ENCODE results near the gene RDX. TPM values are rescaled to one million over a fixed set of nuclear protein-coding genes. Genes with fewer than 3 reads are reported as not detected.

Gene RDX
- total and polyA plus RNA-seq, 2 of the 8 experiments (the other 6 are each of a cell fraction or from before 2014, with no cell fraction given) = 27.4 to 100 TPM

DNA sequence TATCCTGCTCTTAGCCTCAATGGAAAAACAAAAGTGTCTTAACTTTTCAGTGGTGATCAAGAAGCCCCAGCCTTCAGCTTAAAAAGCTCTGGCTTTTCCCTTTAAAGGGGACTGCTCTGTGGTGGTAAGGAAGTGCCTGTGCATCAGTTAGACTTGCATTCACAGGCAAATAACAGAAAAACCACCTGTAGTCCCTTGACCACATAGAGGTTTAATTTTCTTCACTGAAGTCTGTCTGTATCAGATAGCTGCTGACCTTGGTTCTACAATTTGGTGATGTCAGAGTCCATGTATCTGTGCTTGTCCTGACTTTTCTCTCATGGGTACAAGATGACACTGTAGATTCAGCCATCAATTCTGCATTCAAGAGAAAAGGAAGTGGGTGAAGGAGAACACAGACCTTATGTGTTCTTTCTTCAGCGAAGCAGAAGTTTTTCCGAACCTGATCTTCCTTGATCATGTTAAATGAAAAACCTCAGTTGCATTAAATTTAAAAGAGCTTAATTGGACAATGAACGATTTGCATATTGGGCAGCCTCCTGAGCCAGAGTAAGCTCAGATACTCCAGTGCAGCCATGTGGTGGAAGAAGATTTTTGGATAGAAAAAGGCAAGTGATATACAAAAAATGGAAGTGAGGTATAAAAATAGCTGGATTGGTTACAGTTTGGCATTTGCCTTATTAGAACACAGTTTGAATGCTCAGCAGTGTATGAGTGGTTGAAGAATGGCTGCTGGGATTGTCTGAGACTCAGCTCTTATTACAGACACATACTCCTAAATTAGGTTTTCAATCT is 43.2 kb upstream of the RDX start:
- no peaks in the 10 kb centered on the region for H3K36me3 ChIP-seq (ENCODE audit: control insufficient read depth in 2 of 4, insufficient read depth in 4 of 4, low read length in 3 of 4)
- CTCF ChIA-PET (ENCODE audit: partially characterized antibody) = interaction anchor here (0.9 to 1.8 kb wide), 5 partner anchors 10 to 67 kb away, joined by 3 to 5 read pairs (median 4); no protein-coding TSS in a partner anchor
- H4K5ac ChIP-seq (ENCODE audit: insufficient read length, low read depth, low read length) = no peak overlapping the region
- DNase-seq (ENCODE audit: low read depth in 1 of 2, low spot score in 2 of 2) (no peak), FAIRE-seq (no peak)
- no peaks in the 10 kb centered on the region for H3K23me2 ChIP-seq (ENCODE audit: low read depth, low read length)
- no peak overlapping the region for H3K4me2 ChIP-seq (ENCODE audit: insufficient read depth in 1 of 2, low read depth in 2 of 2, low read length in 2 of 2)
- H3K79me2 ChIP-seq (ENCODE audit: control insufficient read depth in 1 of 2, insufficient read depth in 2 of 2, low read length in 2 of 2) = no peaks in the 10 kb centered on the region
- no peak overlapping the region for H2BK5ac ChIP-seq (ENCODE audit: low read depth, low read length)
- no peak overlapping the region for H4K8ac ChIP-seq (ENCODE audit: extremely low read depth, insufficient read depth, low read length)
- H3K4me3 ChIP-seq (ENCODE audit: extremely low read depth in 1 of 4, insufficient read depth in 2 of 4, low read depth in 3 of 4, low read length in 4 of 4) = no peak overlapping the region
- H3K9me3 ChIP-seq (ENCODE audit: insufficient read depth in 2 of 2, low read depth in 1 of 2, low read length in 1 of 2) = no peaks in the 10 kb centered on the region
- no peak overlapping the region for H3K14ac ChIP-seq (ENCODE audit: insufficient read length)
- H3K27ac ChIP-seq (ENCODE audit: low read depth, low read length) = no peak overlapping the region
- H4K20me1 ChIP-seq (replicated peaks in 1 of 2; ENCODE audit: control insufficient read depth in 1 of 2, insufficient read depth in 2 of 2, low read length in 2 of 2) = no peaks in the 10 kb centered on the region
- H3K56ac ChIP-seq (replicated peaks; ENCODE audit: insufficient read length, low read depth, low read length) = no peak overlapping the region
- H2BK120ac ChIP-seq (replicated peaks; ENCODE audit: low read depth, low read length) = no peak overlapping the region
- H3K27me3 ChIP-seq (replicated peaks in 1 of 4; ENCODE audit: control insufficient read depth in 3 of 4, extremely low read depth in 1 of 4, insufficient read depth in 3 of 4, low read length in 3 of 4) = no peaks in the 10 kb centered on the region
- no peak overlapping the region for H3K23ac ChIP-seq (ENCODE audit: insufficient read length)
- H2AK5ac ChIP-seq (ENCODE audit: low read depth, low read length) = no peak overlapping the region
- H2BK20ac ChIP-seq (ENCODE audit: low read length) = no peak overlapping the region
- no peaks in the 10 kb centered on the region for H3K79me1 ChIP-seq (ENCODE audit: low read depth, low read length)
- H2BK12ac ChIP-seq (ENCODE audit: low read depth, low read length) = no peak overlapping the region
- WGBS, 2 experiments (ENCODE audit: extremely low coverage in 1 of 2, insufficient coverage in 1 of 2, insufficient read length in 1 of 2, insufficient replicate concordance in 2 of 2, low coverage in 1 of 2, low lambda C conversion rate in 2 of 2, missing lambda C conversion rate in 1 of 2) = 79% methylated on average over 3 of the region's 3 CpGs; no CpG with 5 or more reads in 1 of the 2 experiments
- H2AFZ ChIP-seq (ENCODE audit: low read length) = peak overlapping the region; percentile 39; the same call in 1 of the 2 replicates
- no peak overlapping the region for H2BK15ac ChIP-seq (ENCODE audit: low read length)
- no peak overlapping the region for H4K91ac ChIP-seq (replicated peaks; ENCODE audit: insufficient read length, low read length)
- H3K9ac ChIP-seq (replicated peaks in 1 of 4; ENCODE audit: extremely low read depth in 1 of 4, low read depth in 3 of 4, low read length in 3 of 4) = no peak overlapping the region
- peaks cover 0 to 4% (median under 1%) of the 10 kb centered on the region in 4 experiments; a peak in 3 of 7 replicates for H3K4me1 ChIP-seq (replicated peaks in 1 of 4; ENCODE audit: control insufficient read depth in 3 of 4, insufficient read depth in 4 of 4, low read length in 3 of 4)
- H3K18ac ChIP-seq (ENCODE audit: extremely low read depth, low read length) = no peak overlapping the region
- no peak overlapping the region for H3K4ac ChIP-seq (replicated peaks; ENCODE audit: insufficient read length, low read depth, low read length)
- POLR2A ChIA-PET (ENCODE audit: partially characterized antibody) = no interaction called here
- no peak for TF ChIP-seq PHF8 (conservative IDR thresholded peaks at IDR 0.05; ENCODE audit: low read depth, low read length)
- TF ChIP-seq ASH2L (IDR thresholded peaks at IDR 0.05; ENCODE audit: low read length) = no peak
- no peak for TF ChIP-seq JUND (IDR thresholded peaks at IDR 0.05; ENCODE audit: low read length)
- no peak for TF ChIP-seq GTF2F1 (IDR thresholded peaks at IDR 0.05; ENCODE audit: borderline replicate concordance, low read depth, low read length)
- no peak for TF ChIP-seq BCL11A (IDR thresholded peaks at IDR 0.05; ENCODE audit: low read depth in 2 of 2, low read length in 2 of 2)
- TF ChIP-seq, protein P1, sequence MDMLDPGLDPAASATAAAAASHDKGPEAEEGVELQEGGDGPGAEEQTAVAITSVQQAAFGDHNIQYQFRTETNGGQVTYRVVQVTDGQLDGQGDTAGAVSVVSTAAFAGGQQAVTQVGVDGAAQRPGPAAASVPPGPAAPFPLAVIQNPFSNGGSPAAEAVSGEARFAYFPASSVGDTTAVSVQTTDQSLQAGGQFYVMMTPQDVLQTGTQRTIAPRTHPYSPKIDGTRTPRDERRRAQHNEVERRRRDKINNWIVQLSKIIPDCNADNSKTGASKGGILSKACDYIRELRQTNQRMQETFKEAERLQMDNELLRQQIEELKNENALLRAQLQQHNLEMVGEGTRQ (IDR thresholded peaks at IDR 0.05; ENCODE audit: low read length) = no peak
- TF ChIP-seq CEBPB (IDR thresholded peaks at IDR 0.05; ENCODE audit: low read depth, low read length) = no peak
- no peak for TF ChIP-seq SUZ12 (IDR thresholded peaks at IDR 0.05; ENCODE audit: low read length)
- TF ChIP-seq BRCA1 (IDR thresholded peaks at IDR 0.05; ENCODE audit: low read depth, low read length) = no peak
- TF ChIP-seq, protein P2, sequence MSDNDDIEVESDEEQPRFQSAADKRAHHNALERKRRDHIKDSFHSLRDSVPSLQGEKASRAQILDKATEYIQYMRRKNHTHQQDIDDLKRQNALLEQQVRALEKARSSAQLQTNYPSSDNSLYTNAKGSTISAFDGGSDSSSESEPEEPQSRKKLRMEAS (IDR thresholded peaks at IDR 0.05) = no peak
- no peak for TF ChIP-seq KDM1A (IDR thresholded peaks at IDR 0.05; ENCODE audit: borderline replicate concordance, low read length)
- TF ChIP-seq CHD2 (IDR thresholded peaks at IDR 0.05; ENCODE audit: low read length) = no peak

Measured in H1 (cell line).